Vagina (tissue), 2 donors: Measurements from ENCODE around the gene EBF3.

Experiments
- POLR2AphosphoS5 ChIP-seq, 2 donors: sonication (generic); formaldehyde crosslinking; IDR thresholded peaks; one replicate each; pipeline ENCODE4 v1.9.0; 2017; ENCODE audit warnings: antibody characterized with exemption in 2 of 2, mild to moderate bottlenecking in 2 of 2, low read depth in 1 of 2; ENCODE audit not compliant: insufficient read depth in 1 of 2
- TF ChIP-seq, protein P1 (sequence below), 3 experiments: fragments of 450-650 bp in 2 of 3; fragments of 200-600 bp in 1 of 3; sonication (generic) in 1 of 3; IDR thresholded peaks; one replicate each; pipeline ENCODE4 v1.5.1; 2017 to 2019; ENCODE audit warnings: antibody characterized with exemption in 3 of 3, mild to moderate bottlenecking in 2 of 3, moderate library complexity in 2 of 3

GRCh38 chr10:129951101-129951969 is 12.7 kb downstream of the EBF3 start:
- TF ChIP-seq, protein P1, sequence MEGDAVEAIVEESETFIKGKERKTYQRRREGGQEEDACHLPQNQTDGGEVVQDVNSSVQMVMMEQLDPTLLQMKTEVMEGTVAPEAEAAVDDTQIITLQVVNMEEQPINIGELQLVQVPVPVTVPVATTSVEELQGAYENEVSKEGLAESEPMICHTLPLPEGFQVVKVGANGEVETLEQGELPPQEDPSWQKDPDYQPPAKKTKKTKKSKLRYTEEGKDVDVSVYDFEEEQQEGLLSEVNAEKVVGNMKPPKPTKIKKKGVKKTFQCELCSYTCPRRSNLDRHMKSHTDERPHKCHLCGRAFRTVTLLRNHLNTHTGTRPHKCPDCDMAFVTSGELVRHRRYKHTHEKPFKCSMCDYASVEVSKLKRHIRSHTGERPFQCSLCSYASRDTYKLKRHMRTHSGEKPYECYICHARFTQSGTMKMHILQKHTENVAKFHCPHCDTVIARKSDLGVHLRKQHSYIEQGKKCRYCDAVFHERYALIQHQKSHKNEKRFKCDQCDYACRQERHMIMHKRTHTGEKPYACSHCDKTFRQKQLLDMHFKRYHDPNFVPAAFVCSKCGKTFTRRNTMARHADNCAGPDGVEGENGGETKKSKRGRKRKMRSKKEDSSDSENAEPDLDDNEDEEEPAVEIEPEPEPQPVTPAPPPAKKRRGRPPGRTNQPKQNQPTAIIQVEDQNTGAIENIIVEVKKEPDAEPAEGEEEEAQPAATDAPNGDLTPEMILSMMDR (IDR thresholded peaks at IDR 0.05): no peak
- TF ChIP-seq POLR2AphosphoS5 (IDR thresholded peaks at IDR 0.05; ENCODE audit: insufficient read depth in 1 of 2, low read depth in 1 of 2): no peak
